Breast epithelium (tissue), 3 donors: ENCODE results near the gene ZNF205.

Experiments
- POLR2A ChIP-seq: fragments of 450-650 bp; IDR thresholded peaks from one replicate; pipeline ENCODE4 v1.6.1; 2016; ENCODE audit warnings: antibody characterized with exemption, mild to moderate bottlenecking, moderate library complexity
- POLR2AphosphoS5 ChIP-seq, 3 donors: sonication (generic); formaldehyde crosslinking; IDR thresholded peaks; one replicate each; pipeline ENCODE4 v1.6.1; 2017; ENCODE audit warnings: antibody characterized with exemption in 3 of 3
- TF ChIP-seq, protein P1 (sequence below), 3 donors: fragments of 450-650 bp; IDR thresholded peaks; one replicate each; pipeline ENCODE4 v1.5.1; 2016 to 2017; ENCODE audit warnings: antibody characterized with exemption in 3 of 3, mild to moderate bottlenecking in 3 of 3, moderate library complexity in 3 of 3

DNA sequence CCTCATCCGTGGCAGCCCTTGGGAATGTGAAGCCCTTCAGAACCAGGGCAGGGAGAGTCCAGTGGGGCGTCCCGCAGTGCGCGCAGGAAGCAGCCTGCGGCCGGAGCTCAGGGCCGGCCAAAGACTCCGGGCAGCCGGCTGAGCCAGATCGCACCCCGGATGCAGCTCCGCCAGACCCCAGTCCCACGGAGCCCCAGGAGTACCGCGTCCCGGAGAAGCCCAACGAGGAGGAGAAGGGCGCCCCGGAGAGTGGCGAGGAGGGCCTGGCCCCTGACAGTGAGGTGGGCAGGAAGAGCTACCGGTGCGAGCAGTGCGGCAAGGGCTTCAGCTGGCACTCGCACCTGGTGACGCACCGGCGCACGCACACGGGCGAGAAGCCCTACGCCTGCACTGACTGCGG is 6.9 kb downstream of the ZNF205 start:
- TF ChIP-seq POLR2A (no peak), POLR2AphosphoS5 (IDR thresholded peaks at IDR 0.05) (no peak)
- TF ChIP-seq, protein P1, sequence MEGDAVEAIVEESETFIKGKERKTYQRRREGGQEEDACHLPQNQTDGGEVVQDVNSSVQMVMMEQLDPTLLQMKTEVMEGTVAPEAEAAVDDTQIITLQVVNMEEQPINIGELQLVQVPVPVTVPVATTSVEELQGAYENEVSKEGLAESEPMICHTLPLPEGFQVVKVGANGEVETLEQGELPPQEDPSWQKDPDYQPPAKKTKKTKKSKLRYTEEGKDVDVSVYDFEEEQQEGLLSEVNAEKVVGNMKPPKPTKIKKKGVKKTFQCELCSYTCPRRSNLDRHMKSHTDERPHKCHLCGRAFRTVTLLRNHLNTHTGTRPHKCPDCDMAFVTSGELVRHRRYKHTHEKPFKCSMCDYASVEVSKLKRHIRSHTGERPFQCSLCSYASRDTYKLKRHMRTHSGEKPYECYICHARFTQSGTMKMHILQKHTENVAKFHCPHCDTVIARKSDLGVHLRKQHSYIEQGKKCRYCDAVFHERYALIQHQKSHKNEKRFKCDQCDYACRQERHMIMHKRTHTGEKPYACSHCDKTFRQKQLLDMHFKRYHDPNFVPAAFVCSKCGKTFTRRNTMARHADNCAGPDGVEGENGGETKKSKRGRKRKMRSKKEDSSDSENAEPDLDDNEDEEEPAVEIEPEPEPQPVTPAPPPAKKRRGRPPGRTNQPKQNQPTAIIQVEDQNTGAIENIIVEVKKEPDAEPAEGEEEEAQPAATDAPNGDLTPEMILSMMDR (IDR thresholded peaks at IDR 0.05) = no peak
